Heart right ventricle (tissue), 16 donors: ENCODE results near the gene CDC45. TPM values are rescaled to one million over a fixed set of nuclear protein-coding genes. Genes with fewer than 3 reads are reported as not detected.

Experiments
- ATAC-seq, 8 donors: fragments of 200-7000 bp; cut with Tn5 transposase; one replicate each; pipeline ENCODE4 v1.9.1; 2020; ENCODE audit warnings: mild to moderate bottlenecking in 8 of 8, moderate library complexity in 8 of 8, moderate number of reproducible peaks in 1 of 8
- DNase-seq, 2 donors: peaks; one replicate each; pipeline ENCODE4 v3.0.0-alpha.2; 2020
- H3K27ac ChIP-seq, 10 donors: fragments of 200-600 bp; sonication (generic) in 2 of 10; one replicate each; pipeline versions ENCODE4 v1.5.0 to v1.8.0; 2020 to 2022; ENCODE audit warnings: mild to moderate bottlenecking in 3 of 10
- H3K27me3 ChIP-seq, 7 donors: fragments of 200-600 bp; one replicate each; pipeline ENCODE4 v1.8.0; 2021 to 2022; ENCODE audit warnings: mild to moderate bottlenecking in 2 of 7
- H3K36me3 ChIP-seq, 9 donors: fragments of 200-600 bp; sonication (generic) in 1 of 9; one replicate each; pipeline versions ENCODE4 v1.5.0 to v1.8.0; 2020 to 2022; ENCODE audit warnings: mild to moderate bottlenecking in 2 of 9
- H3K4me1 ChIP-seq, 9 donors: fragments of 200-600 bp; sonication (generic) in 1 of 9; one replicate each; pipeline versions ENCODE4 v1.5.0 to v1.8.0; 2020 to 2022; ENCODE audit warnings: mild to moderate bottlenecking in 4 of 9
- H3K4me3 ChIP-seq, 10 donors: fragments of 200-600 bp; sonication (generic) in 2 of 10; one replicate each; pipeline versions ENCODE4 v1.5.0 to v1.8.0; 2020 to 2022; ENCODE audit warnings: mild to moderate bottlenecking in 7 of 10, moderate library complexity in 2 of 10
- H3K9me3 ChIP-seq, 11 donors: fragments of 200-600 bp in 10 of 11; sonication (generic) in 2 of 11; one replicate each; pipeline versions ENCODE4 v1.5.0 to v1.8.0; 2013 to 2022; ENCODE audit warnings: mild to moderate bottlenecking in 2 of 11, control low read depth in 1 of 11, moderate library complexity in 1 of 11
- CTCF ChIP-seq, 9 donors: fragments of 200-600 bp; sonication (generic) in 2 of 9; IDR thresholded peaks; one replicate each; pipeline versions ENCODE4 v1.5.0 to v1.8.0; 2021 to 2022; ENCODE audit warnings: antibody characterized with exemption in 9 of 9, mild to moderate bottlenecking in 5 of 9, moderate library complexity in 1 of 9
- WGBS, 2 donors: extraction: QIAGEN DNeasy Blood & Tissue Kit; methylation state at CpG; one replicate each; pipeline ENCODE4 v1.1.7; 2013; ENCODE audit warnings: inconsistent platforms in 1 of 2; 5-methylcytosine and 5-hydroxymethylcytosine counted together
- intact Hi-C, 10 donors: fragments of 100-400 bp; cut with DNase I; formaldehyde crosslinking; loops; one replicate each; pipeline versions ENCODE4 v1.11.1 to v1.14.2; 2022
- polyA plus RNA-seq, 2 donors: library from polyadenylated mRNA; stranded (reverse); fragments of 200-250 nt; gene quantifications; one replicate each; pipeline ENCODE4 v1.2.3, GENCODE V29; 2013
- total RNA-seq, 10 donors: library from RNA; stranded (reverse); fragmentation: NEBNext Ultra II Directional in 3 of 10; extraction: Animal tissue kit (Norgen Biotek cat#: 25700) in 3 of 10; gene quantifications; one replicate each; pipeline versions ENCODE4 v1.2.1 to v1.2.4, GENCODE V29; 2021 to 2023
- donor health status: Arrhythmogenic right ventricular cardiomyopathy.
- donor health status: ischemic (EF 13 %, LVEDD 7.1; RV severe dilation, severe dysfunction).
- donor health status: healthy with polysubstance abuse.
- donor health status: DM: no; HTN: yes; CAD: no.
- donor health status: DM: no; HTN: no; CAD: no.
- donor health status: ischemic (EF 25% LVEDD 6.9; RV normal size, moderate dysfunction).
- donor health status: ischemic (EF 25% LVEDD 5.7; RV mildly dilated, moderate dysfunction).
- donor health status: healthy.
- donor health status: DM: yes; HTN: yes; CAD: no.
- donor health status: Ischemic cardiomyopathy.
- donor health status: ischemic (EF 35%, LVEDD 5.7; RV mildly dilated, moderate dysfunction).
- donor health status: nonischemic (EF 11% LVEDD 7.7; RV severe dilation, severe dysfunction).
- donor health status: DM: yes; HTN: yes; CAD: no.
- donor health status: PGD.
- donor health status: ischemic (EF 29% LVEDD 5.4; RV normal size, mild dysfunction).
- donor health status: nonischemic (EF 23%, LVEDD 6.1; RV moderate dilation, normal function).

CDC45 gene
- total and polyA plus RNA-seq, 12 donors, result 0.15 to 3.4 (median 0.57) TPM; not detected in 4

- peaks cover 0 to 14% (median 0%) of the 10 kb centered on the region in 11 donors for H3K9me3 ChIP-seq
- H3K27ac ChIP-seq, result peak overlapping the region; percentile 44 to 89 (median 76)
- 68 to 71% methylated on average over 24 of the region's 24 CpGs for WGBS, 2 donors
These were observed 87.7 kb downstream of the CDC45 start for GRCh38 chr22:19567157-19568009.

GRCh38 chr22:19568337-19569275, 88.9 kb downstream of the CDC45 start:
- DNase-seq, result peak; percentile 19 to 37
- intact Hi-C loops, result loop anchor here in 3 of 10 donors (2.0 to 5.0 kb wide), 2 partner anchors 41 to 44 kb away; partner anchors contain the start of gene CLDN5 (in 1 of the 3)
- Histone ChIP-seq H3K27me3 (no peaks in the 10 kb centered on the region), H3K27ac (peak overlapping the region in 8 of 10 donors; percentile 26 to 89 (median 78)), H3K36me3 (no peaks in the 10 kb centered on the region), H3K4me1 (peaks cover 7 to 59% (median 35%) of the 10 kb centered on the region in 9 donors), H3K9me3 (peaks cover 0 to 8% (median 0%) of the 10 kb centered on the region in 11 donors), H3K4me3 (no peak overlapping the region)
- ATAC-seq, result peak in 4 of 8 donors; percentile 24 to 43 (median 38)
- no peak for TF ChIP-seq CTCF (IDR thresholded peaks at IDR 0.05)
- 69% methylated on average over 9 of the region's 9 CpGs for WGBS, 2 donors

More at GRCh38 chr22:19567157-19568009, 87.7 kb downstream of the CDC45 start:
- intact Hi-C loops, result loop anchor here in 5 of 10 donors (1.0 to 5.0 kb wide), 3 partner anchors 40 to 43 kb away; partner anchors contain the start of gene CLDN5 (in 3 of the 5)
- Histone ChIP-seq H3K36me3 (no peaks in the 10 kb centered on the region), H3K4me1 (peaks cover 7 to 55% (median 31%) of the 10 kb centered on the region in 9 donors), H3K27me3 (no peaks in the 10 kb centered on the region), H3K4me3 (no peak overlapping the region)
- ATAC-seq, result peak; percentile 49 to 84 (median 82)
- DNase-seq, result peak; percentile 45 to 71
- no peak for TF ChIP-seq CTCF (IDR thresholded peaks at IDR 0.05)

GRCh38 chr22:19569276-19569640, 89.5 kb downstream of the CDC45 start:
- no peak for TF ChIP-seq CTCF (IDR thresholded peaks at IDR 0.05)
- intact Hi-C loops, result loop anchor here in 3 of 10 donors (2.0 to 5.0 kb wide), 2 partner anchors 42 to 44 kb away; partner anchors contain the start of gene CLDN5 (in 1 of the 3)
- no peaks in the 10 kb centered on the region for H3K36me3 ChIP-seq
- DNase-seq (no peak), ATAC-seq (no peak)
- H3K4me3 ChIP-seq, result no peak overlapping the region
- H3K27me3 ChIP-seq, result no peaks in the 10 kb centered on the region
- 95 to 97% methylated on average over 1 of the region's 1 CpG for WGBS, 2 donors
- H3K9me3 ChIP-seq, result peaks cover 0 to 2% (median 0%) of the 10 kb centered on the region in 11 donors
- H3K4me1 ChIP-seq, result peaks cover 7 to 59% (median 35%) of the 10 kb centered on the region in 9 donors
- H3K27ac ChIP-seq, result peak overlapping the region in 1 of 10 donors; percentile 86
